Left kidney (tissue), 2 donors: ENCODE data around the gene AIG1. TPM values are rescaled to one million over a fixed set of nuclear protein-coding genes. Genes with fewer than 3 reads are reported as not detected.
A peak's percentile ranks its signal among the peaks of the same experiment; 100 is the strongest.
"Not testable (repeated sequence)": the region's sequence is repeated elsewhere in the genome, so short reads cannot be mapped to it uniquely, and the experiment has no call there.

ENCODE experiments used
- DNase-seq: peaks from one replicate; pipeline ENCODE4 v3.0.0-alpha.2; 2013
- polyA plus RNA-seq: library from polyadenylated mRNA; unstranded; fragments of 120-200 nt; gene quantifications from one replicate; pipeline ENCODE4 v1.2.1, GENCODE V29; 2013; ENCODE audit not compliant: insufficient read length

AIG1 gene
- polyA plus RNA-seq, 1 donor, result 118 TPM

DNA sequence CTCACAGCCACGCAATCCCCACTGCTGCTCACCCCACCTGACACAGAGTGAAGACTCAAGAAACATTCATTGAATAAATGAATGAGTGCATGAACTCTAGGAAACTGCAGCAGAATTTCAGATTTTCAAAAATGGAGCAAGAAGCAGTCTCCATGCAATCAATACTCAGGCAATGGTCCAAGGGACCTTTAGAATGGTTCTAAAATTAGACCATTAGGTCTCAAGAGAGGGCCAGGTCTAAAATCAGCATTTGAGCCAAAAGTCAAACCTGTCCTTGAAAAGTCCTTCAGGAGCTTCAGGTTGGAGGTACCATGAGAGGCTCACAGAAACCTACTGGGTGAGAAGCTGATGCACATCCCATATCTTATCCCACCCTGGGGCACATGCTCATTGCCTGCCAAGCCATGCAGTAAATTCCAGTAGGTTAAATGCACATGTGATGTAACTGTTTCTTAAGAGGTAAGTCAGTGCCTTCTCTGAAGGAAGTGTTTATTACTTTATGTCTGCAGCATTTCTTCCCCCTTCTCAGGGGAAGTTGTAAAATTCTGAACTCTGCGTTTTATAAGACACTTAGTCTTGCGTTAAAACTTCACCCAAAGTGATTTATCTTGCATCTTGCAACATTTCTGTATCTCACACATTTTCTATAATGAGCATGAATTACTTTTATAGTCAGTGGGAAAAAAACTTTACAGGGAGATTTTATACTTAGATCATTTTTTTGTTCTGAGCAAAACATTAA lies 263.2 kb downstream of the AIG1 start:
- peak; percentile 24 for DNase-seq

DNA sequence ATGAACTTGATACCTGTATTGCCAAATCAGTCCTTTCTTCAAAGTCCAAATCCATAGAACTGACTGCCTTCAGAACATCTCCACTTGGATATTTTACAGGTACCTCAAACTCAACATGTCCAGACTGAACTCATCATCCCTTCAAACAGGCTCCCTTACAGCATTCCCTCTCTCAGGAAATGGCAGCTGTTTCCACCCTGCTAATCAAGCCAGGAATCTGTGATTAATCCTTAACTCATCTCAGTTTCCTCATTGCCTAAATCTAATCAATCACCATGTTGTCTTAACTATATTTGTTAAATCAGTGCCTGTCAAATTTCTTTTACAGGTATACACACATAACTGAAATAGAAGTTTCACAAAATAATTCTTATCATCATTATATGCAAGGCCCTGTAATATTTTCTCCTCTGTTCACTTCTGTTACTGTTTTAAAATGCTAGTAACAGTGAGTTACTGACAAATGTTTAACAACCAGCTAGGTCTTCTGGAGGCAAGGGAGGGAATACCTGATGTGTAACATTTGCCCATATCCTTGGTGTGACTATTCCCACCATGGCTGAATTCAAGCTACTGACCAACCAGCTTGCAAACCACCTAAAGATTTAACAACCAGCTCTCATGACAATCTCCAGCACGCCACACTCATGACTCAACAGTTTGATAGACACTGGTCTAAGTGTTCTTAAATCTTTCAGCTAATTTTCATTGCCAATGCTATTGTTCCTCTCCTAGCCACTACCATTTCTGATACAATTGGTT lies 264.9 kb downstream of the AIG1 start:
- DNase-seq, result no peak

DNA sequence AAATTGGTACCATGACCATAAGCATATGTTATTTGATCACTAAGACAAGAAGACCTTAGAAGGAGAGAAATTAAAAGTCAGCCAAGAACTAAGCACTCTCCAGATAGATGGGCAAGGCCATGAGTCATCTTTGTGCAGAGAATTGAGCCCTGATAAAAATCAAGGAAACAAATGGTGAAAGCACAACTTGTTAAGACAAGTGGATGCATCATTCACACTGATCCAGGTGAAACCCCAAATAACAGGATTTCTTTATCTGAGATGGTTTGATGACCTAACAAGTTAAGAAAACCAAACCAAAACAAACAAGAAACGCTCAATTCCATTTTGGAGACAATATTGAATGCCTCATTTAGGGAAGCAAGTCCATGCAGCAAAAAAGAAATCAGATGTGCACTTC lies 268.2 kb downstream of the AIG1 start:
- no peak for DNase-seq

DNA sequence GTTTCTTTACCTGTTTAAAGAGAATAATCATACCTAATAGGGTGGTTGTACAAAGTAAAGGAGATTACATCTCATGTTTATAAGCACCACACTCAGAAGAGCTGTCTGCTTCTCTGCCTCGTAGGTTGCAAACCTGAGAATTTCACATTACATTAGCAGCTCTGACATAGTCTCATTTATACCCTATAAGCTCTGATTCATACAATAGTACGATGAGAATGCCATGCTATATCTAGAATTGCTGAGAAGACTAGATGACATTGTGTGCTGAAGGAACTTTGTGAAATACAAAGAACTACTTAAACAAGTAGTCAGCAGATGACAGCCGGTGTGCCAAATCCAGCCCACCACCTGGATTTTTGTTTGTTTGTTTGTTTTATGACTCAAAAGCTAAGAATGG lies 268.6 kb downstream of the AIG1 start:
- DNase-seq, result no peak

DNA sequence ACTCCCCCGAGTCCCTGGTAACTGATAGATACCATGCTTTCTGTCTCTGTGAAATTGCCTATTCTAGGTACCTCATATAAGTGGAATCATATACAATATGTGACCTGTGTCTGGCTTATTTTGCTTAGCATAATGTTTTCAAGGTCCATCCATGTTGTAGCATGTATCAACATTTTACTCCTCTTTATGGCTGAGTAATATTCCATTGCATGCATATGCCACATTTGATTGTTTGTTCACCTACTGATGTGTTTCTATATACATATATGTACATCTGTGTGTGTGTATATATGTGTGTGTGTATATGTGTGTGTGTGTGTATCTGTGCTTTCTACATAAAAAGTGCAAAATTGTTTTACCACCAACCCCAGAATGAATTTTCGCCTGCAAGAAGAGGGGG lies 270.7 kb downstream of the AIG1 start:
- no peak for DNase-seq

DNA sequence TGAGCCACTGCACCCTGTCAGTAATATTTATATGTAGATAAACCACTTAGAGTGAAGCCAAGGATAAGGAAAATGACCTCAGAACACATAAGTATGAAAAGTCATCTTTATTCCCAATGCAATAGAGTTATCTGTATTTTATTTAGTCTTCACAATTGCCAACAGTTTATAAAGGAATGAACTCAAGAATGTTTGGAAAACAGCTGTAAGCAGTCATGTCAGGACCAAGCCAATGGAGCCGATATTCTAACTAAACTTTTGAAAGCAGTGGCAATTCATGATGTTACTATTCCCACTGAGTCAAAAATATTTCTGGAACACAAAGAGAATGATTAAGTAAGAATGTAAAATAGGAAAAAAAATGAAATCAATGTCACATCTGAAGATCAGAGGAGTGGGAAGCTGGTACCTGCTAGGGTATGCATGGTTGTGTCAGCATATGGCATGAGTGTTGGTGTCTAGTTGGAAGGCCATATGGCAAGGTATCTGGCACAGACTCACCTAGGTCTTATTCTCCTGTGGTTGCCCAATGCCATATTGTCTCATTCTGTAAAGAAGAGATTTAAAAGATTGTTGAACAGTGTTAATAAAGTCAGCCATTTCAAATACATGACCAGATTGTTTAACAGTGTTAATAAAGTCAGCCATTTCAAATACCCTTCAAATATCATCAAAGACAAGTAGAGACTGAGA lies 271.6 kb downstream of the AIG1 start:
- DNase-seq, result no peak

DNA sequence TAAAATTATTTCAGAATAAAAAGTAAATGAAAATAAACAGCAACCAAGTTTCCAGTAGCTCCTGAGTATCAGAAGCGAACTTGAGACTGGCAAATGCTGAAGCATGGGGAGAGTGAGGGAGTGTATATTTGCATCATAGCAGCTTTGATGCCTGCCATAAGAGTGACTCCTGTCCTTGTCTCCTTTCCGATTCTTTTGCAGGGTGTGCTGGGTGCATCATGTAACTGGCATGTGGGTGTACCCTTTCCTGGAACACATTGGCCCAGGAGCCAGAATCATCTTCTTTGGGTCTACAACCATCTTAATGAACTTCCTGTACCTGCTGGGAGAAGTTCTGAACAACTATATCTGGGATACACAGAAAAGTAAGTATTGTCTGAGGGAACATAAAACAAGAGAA lies 272.4 kb downstream of the AIG1 start:
- DNase-seq, result no peak

DNA sequence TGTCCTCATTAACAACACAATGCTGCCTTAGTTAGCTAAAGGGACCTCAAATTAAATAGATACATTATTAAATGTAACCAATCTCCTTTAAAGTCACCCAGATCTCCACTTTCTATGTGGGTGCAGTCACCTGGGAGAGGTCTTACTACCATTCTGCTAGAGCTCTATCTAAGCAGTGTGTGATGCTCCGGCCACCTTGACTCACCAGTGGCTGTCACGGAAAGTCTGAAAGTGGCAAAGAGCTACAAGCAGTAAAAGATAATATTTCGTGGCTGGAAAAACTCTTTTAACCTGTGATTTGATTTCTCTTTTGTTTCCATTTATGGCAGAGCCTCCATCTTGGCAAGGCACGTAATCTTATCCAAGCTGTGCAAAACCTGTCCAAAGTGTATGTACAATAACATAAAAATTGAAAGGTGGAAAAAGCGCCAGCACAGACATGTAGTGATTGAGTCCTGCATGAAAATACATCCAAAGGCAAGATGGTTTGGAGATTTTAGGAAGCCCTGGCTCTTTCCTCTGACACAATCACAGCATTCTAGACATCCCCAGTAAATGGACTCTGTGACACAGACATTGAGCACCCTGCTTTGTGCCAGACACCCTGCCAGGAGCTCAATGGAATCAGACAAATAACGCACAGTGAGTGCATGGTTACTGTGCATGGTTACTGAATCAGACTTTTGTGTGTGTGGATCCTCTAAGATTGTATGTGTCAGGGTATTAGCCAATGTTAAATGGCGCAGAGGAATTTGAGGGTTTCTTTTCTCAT lies 273.2 kb downstream of the AIG1 start:
- no peak for DNase-seq

DNA sequence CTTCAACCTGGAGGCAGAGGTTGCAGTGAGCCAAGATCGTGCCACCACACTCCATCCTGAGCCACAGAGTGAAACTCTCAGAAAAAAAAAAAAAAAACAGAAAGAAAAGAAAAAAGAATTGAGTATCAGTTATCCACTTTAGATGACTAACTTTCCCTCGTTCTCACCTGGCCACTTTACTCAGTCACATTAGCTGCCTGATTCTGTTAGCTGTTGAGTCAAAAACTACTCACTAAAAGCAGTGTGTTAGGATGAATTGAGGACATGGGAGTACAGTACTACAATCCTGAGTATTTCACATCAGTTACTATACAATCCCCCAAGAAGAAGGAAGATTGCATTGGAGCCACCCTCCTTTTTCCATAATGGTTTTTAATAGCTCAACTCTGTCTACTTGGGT lies 275.2 kb downstream of the AIG1 start:
- no peak for DNase-seq

DNA sequence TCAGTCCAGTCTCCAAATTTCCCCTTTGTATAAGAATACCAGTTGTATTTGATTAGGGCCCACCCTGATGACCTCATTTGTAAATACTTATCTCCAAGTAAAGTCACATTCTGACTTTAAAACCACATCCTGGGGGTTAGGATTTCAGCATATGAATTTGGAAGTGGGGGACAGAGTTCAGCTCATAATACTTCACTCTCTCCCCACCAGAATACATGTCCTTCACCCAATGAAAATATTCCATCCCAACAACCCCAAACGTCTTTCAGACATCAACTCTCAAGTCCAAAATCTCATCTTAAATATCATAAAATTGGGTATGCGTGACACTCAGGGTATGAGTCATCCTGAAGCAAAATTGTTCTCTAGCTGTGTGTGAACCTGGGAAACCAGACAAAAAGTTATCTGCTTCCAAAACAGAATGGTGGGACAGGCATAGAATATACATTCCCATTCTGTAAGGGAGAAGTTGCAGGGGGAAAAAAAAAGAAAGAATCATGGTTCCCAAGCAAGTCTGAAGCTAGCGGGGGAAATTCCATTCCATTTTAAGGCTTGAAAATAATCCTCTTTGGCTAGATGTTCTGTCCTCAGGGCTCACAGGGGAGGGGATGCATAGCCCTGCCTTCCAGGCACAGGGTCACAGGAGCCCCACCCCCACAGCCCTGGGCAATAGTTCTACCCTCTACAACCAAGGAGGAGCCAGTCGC lies 275.9 kb downstream of the AIG1 start:
- DNase-seq, result no peak

DNA sequence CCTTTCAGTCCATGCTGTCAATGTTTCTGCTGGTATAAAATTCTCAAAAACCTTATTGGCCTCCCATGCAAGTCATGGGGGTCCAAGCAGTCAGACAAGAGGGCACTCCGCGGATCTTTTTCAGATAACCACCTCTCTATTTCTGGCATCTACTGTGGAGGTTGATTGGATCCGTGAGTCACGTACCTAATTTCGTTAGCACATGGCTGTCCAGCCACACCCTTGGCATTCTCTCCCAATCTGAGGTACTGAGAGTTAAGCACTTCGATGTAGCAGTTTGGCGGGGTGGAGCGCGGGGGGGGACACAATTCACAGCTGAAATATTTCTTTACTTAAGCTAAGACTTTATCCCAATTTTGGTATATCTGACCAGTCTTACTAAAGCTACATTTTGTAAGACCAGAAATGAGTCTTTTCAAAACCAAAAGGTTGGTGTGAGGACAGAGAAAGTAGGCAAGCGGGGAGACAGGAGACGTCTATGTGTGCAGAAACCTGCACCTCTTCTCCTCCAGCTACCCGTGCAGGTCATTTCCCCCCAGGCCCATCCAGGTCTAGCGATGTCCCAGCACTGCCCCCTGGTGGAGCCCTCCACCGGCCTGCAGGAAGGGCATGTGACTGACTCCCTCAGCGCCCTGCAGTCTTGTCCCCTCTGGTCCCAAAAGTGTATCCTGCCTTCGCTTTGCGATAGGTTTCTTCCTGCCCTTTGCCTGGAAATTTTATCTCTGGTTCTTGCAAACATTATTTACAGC lies 276.7 kb downstream of the AIG1 start:
- no peak for DNase-seq

DNA sequence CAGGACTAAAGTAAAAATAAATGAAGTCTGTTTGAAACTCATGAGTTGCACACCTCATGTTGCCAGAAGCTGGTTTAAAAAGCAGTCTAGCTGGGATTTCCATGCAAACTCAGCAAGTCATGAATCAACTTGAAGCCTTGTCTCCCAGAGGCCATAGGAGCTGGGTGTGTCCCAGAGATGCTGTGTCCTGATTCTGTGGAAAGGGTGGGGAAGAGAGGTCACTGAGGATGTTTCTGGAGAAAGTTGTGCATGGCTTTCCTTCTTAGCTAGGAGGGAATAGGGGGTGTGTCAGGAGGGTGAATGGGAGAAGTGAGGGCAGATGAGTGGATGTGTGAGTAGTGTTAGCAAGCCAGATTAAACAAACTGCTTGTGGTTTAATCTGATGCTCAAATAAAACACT lies 278.5 kb downstream of the AIG1 start:
- DNase-seq, result no peak

DNA sequence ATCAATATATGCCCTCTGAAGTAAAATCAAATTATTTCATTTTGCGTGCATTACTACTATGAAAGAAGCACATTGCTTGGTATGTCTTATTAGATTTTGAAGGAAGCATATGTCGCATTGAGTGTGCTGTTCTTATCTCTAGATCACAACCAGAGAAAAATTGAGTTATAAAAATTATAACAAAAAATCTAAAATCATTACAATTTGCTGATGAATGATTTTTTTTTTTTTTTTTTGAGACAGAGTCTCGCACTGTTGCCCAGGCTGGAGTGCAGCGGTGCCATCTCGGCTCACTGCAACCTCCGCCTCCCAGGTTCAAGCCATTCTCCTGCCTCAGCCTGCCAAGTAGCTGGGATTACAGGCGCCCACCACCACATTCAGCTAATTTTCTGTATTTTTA lies 284.8 kb downstream of the AIG1 start:
- DNase-seq, result not testable (repeated sequence)

DNA sequence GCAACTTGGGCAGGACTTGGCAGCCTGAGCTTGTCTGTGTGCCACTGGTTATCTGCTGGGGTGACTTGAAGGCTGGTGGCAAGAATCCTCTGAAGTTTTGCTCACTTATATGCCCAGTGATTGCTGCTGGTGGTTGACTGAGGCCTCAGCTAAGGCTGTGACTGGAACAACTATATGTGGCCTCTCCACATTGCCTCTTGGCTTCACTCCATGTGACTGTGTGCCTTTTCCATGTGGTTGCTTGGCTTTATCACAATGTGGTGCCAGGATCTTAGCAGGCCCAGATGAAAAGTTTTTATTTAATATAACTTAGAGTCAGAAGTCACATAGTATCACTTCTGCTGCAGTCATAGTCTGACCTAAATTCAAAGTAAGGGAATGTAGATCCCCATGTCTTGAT lies 285.3 kb downstream of the AIG1 start:
- DNase-seq, result no peak

DNA sequence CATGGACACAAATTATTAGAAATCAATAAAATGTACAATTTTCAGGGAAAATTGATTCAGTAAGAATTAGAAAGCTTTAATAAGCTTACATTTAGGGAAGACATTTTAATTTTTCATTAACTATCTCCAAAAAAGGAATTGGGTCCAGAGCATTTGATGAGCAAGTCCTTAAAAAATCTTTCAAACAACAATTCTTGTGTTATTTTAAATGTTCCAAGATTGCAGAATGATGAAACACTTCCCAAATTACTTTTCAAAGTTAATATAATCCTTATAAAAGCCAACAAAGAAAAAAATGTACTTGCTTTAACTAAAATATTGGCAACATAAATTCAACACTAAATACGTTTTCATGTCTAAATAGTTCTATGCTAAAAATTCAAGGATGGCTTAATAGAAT lies 287.8 kb downstream of the AIG1 start:
- no peak for DNase-seq

DNA sequence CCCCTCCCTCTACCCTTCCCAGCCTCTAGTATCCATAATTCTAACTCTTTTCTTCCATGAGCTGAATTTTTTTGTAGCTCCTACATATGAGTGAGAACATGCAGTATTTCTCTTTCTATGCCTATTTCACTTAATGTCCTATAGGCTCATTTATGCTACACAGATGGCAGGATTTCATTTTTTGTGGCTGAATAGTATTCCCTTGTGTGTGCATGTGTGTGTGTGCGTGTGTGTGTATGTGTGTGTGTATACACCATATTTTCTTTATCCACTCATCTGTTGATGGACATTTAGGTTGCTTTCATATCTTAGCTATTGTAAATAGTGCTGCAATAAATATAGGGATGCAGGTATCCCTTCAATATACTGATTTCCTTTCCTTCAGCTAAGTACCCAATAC lies 288.8 kb downstream of the AIG1 start:
- no peak for DNase-seq

DNA sequence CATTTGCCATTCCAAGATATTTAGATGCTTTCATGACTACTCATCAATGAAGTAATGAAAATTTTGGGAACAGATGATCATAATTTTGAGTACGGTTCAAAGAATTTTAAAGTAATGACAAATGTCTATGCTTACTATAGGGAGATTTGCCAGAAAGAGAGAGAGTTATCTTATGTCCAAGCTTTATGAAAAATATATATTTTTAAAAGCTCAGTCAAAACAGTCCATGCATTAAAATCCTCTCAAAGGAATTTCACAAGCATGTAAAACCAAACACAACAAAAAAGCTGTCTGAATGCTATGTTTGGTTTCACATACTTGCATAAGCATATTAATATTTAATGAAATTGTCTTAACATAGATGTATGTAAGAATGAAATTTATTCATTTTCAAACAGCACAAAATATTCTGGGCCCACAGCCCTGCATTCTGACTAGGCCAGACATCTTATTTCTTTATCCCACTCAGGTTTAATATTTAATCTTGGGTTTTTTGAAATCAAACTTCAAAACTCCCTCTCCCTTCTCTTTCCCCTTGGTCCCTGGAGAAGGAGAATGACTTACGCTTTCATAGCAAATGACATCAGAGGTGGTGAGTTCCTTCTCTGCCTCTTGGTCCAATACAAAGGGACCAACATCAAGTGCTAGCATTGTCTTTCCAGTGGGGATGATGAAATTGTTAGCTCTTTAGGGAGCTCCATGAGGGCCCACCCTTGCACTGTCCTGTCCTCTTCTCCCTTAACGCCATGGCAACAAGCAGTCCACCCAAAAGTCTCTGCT lies 295.6 kb downstream of the AIG1 start:
- DNase-seq, result no peak

DNA sequence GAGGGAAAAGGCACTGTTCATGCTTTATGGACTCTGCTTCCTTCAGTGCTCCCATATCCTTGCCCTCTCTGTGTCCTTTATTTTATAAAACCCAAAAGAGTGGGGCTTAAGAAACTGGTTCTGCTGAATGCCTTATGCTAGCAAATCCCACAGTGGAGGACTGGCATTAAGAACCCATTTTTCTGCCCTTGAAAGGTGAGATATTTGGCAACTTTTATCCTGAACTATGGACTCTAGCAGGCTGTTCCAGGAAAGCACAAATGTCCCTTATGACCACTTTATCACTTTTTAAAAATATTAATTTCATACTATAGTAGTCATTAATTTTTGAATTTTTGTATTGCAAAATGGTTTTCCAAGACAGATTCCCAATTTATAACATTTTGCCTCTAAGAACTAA lies 296.5 kb downstream of the AIG1 start:
- DNase-seq, result no peak

DNA sequence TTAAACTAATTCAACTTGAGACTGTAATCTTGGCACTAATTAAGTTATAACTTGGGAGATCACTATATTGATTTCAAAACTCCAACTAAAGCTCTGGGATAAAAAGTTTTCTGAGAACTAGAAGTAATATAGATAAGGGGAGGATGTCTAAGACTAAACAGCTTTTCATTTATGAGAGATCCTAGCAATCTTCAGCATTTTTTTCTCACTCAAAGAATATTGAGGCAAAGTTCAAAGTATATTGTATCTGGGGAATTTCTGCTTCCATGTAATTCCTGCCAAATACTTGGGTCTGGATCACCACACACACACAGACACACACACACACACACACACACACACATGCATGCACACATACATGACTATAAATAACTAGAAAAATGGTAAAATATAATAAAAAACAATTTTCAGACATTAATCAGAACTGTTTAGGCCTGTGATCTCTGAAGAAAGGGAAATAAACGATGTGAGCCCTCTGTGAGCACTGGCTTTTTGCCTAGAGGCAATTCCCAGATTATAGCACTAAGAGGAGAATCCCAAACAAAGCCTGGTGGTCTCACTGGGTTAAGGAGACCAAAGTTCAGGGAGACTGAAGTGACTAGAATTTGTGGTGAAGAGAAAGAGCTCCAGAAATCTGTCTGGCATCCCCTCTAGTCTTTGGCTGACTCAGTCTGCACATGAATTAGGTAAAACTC lies 297.0 kb downstream of the AIG1 start:
- peak; percentile 29 for DNase-seq
